ENCODE measurements around the gene POLG.

The POLG gene

DNA sequence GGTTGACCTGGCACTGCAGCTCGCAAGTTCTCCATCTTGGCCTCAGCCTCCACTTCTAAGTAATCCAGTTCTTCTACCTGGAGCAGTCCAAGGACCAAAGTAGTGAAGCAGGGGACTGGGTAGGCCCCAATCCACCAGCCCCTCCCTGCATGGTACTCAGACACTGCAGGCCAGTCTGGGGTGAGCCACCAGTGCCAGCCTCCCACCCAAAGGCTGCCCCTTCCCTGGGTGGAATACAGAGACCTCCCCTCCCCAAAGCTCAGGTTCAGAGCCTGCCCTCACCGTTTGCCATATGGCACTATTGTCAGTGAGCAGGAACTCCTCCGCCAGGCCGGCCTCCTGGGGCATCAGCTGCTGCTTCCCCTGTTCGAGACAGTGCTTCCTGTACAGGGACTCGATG lies 10.8 kb downstream of the POLG start:
- no peaks in the 10 kb centered on the region for H3K9me3 ChIP-seq (ENCODE audit: control insufficient read depth, low read length)
- peak overlapping the region; percentile 16 for H3K27ac ChIP-seq (ENCODE audit: insufficient read depth, low read length, poor library complexity, severe bottlenecking)
- DNase-seq: no peak
- no peaks in the 10 kb centered on the region for H3K27me3 ChIP-seq (replicated peaks; ENCODE audit: control insufficient read depth, insufficient read depth, low read length, poor library complexity, severe bottlenecking)
- no peaks in the 10 kb centered on the region for H3K4me1 ChIP-seq (ENCODE audit: control insufficient read depth, insufficient read depth, low read length, poor library complexity, severe bottlenecking)
- no peak overlapping the region for H3K4me3 ChIP-seq (ENCODE audit: insufficient read depth, low read depth, low read length, poor library complexity, severe bottlenecking)
- H3K36me3 ChIP-seq (ENCODE audit: control insufficient read depth, insufficient read depth, low read length): peaks cover 99% of the 10 kb centered on the region

DNA sequence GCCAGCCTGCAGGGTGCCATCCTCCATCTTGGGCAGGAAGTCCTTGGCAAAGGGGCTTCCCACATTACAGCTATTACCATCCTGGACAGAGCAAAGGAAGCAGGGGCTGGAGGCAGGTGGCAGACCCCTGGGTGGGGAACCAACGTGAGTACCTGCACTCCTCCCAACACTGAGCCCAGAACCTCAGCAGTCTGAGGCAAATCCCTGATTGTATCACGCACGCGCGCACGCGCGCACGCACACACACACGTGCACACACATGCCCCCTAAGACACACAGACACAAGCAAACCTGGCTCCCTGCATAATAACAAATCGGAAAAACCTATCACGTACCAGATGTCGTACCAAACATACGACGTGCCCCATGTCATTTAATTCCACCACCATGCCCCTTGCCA lies 11.8 kb downstream of the POLG start:
- H3K4me3 ChIP-seq (ENCODE audit: insufficient read depth, low read depth, low read length, poor library complexity, severe bottlenecking): no peak overlapping the region
- no peak for DNase-seq
- no peak overlapping the region for H3K27ac ChIP-seq (ENCODE audit: insufficient read depth, low read length, poor library complexity, severe bottlenecking)
- H3K4me1 ChIP-seq (ENCODE audit: control insufficient read depth, insufficient read depth, low read length, poor library complexity, severe bottlenecking): no peaks in the 10 kb centered on the region
- H3K9me3 ChIP-seq (ENCODE audit: control insufficient read depth, low read length): no peaks in the 10 kb centered on the region
- peaks cover 99% of the 10 kb centered on the region for H3K36me3 ChIP-seq (ENCODE audit: control insufficient read depth, insufficient read depth, low read length)
- H3K27me3 ChIP-seq (replicated peaks; ENCODE audit: control insufficient read depth, insufficient read depth, low read length, poor library complexity, severe bottlenecking): no peaks in the 10 kb centered on the region

DNA sequence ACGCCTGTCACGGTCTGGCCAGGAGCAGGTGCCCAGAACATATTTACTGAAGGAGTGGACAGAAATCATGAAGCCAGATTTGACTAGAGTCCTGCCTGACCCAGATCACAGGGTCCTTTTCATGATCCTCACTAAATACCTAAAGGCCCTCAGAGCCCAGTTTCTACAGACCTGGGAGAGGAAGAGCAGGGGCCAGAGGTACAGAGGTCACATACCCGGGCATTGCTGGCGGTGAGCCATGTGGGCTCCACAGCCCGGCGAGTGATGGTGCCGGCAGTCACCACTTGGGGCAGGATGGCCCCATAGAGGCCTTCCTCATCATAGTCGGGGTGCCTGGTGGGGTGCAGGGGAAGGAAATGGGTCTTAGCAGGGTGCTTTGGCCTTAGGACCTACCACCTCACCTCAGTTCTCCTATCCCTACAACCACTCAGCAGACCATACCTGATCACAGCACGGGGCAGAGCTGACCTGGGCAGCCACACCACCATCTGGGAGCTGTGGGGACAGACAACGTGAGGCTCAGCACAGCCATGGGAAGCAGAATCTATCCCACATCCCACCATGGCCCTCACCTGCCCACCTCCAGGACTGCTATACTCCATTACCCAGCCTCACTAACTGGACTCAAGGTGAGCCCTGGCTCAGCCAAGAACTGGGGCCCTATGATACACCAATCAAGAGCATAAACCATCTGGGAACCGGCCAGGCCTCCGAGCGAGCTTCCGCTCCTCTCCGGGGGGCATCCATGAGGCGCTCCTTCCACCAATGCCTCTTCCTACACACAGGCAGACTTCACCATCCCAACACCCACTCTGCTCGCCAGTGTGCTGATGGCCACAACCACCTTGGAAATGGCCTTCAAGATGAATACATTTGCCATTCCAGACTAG lies 12.9 kb downstream of the POLG start:
- no peak for DNase-seq
- H3K9me3 ChIP-seq (ENCODE audit: control insufficient read depth, low read length): no peaks in the 10 kb centered on the region
- H3K27me3 ChIP-seq (replicated peaks; ENCODE audit: control insufficient read depth, insufficient read depth, low read length, poor library complexity, severe bottlenecking): no peaks in the 10 kb centered on the region
- no peak overlapping the region for H3K4me3 ChIP-seq (ENCODE audit: insufficient read depth, low read depth, low read length, poor library complexity, severe bottlenecking)
- peaks cover 99% of the 10 kb centered on the region for H3K36me3 ChIP-seq (ENCODE audit: control insufficient read depth, insufficient read depth, low read length)
- no peaks in the 10 kb centered on the region for H3K4me1 ChIP-seq (ENCODE audit: control insufficient read depth, insufficient read depth, low read length, poor library complexity, severe bottlenecking)
- no peak overlapping the region for H3K27ac ChIP-seq (ENCODE audit: insufficient read depth, low read length, poor library complexity, severe bottlenecking)

DNA sequence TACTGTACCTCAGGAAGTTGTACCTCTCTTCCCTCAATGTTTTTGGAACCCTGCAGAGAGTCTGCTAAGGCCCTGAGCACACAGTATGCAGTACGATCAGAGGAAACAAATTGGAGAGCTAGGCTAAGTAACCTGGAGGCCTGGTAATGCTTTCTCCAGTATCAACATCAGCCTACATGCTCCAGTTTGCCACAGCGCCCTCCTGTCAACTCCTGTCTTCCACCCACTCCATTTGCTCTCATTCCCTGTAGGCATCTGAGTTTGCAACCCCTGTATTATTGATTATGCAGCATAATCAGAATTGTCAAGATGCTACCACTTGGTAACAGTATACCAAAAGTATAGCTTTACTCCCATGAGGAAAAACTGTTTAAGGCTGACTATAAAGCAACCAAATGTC lies 14.4 kb downstream of the POLG start:
- no peak for DNase-seq
- H3K27ac ChIP-seq (ENCODE audit: insufficient read depth, low read length, poor library complexity, severe bottlenecking): no peak overlapping the region
- no peaks in the 10 kb centered on the region for H3K9me3 ChIP-seq (ENCODE audit: control insufficient read depth, low read length)
- H3K4me3 ChIP-seq (ENCODE audit: insufficient read depth, low read depth, low read length, poor library complexity, severe bottlenecking): no peak overlapping the region
- no peaks in the 10 kb centered on the region for H3K27me3 ChIP-seq (replicated peaks; ENCODE audit: control insufficient read depth, insufficient read depth, low read length, poor library complexity, severe bottlenecking)
- H3K4me1 ChIP-seq (ENCODE audit: control insufficient read depth, insufficient read depth, low read length, poor library complexity, severe bottlenecking): no peaks in the 10 kb centered on the region
- peaks cover 99% of the 10 kb centered on the region for H3K36me3 ChIP-seq (ENCODE audit: control insufficient read depth, insufficient read depth, low read length)

DNA sequence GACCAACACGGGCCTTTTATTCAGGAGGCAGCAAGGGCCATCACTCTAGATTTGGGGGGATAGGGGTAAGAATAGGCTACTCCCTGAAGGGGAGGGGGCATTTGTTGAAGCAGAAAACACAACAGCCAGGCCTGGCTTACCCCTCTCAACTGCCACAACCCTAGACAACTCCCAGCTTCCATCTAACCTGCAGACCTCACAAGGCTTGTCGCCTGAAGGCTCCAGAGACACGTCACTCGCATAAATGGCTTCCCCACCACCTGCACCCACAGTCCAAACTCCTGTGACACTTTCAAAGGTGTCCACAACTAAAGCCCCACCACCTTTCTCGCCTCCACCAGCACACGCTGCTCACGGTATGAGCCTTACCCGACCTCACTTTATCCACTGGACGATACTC lies 14.9 kb downstream of the POLG start:
- H3K4me3 ChIP-seq (ENCODE audit: insufficient read depth, low read depth, low read length, poor library complexity, severe bottlenecking): no peak overlapping the region
- no peaks in the 10 kb centered on the region for H3K9me3 ChIP-seq (ENCODE audit: control insufficient read depth, low read length)
- DNase-seq: no peak
- no peaks in the 10 kb centered on the region for H3K4me1 ChIP-seq (ENCODE audit: control insufficient read depth, insufficient read depth, low read length, poor library complexity, severe bottlenecking)
- peaks cover 98% of the 10 kb centered on the region for H3K36me3 ChIP-seq (ENCODE audit: control insufficient read depth, insufficient read depth, low read length)
- no peak overlapping the region for H3K27ac ChIP-seq (ENCODE audit: insufficient read depth, low read length, poor library complexity, severe bottlenecking)
- no peaks in the 10 kb centered on the region for H3K27me3 ChIP-seq (replicated peaks; ENCODE audit: control insufficient read depth, insufficient read depth, low read length, poor library complexity, severe bottlenecking)

DNA sequence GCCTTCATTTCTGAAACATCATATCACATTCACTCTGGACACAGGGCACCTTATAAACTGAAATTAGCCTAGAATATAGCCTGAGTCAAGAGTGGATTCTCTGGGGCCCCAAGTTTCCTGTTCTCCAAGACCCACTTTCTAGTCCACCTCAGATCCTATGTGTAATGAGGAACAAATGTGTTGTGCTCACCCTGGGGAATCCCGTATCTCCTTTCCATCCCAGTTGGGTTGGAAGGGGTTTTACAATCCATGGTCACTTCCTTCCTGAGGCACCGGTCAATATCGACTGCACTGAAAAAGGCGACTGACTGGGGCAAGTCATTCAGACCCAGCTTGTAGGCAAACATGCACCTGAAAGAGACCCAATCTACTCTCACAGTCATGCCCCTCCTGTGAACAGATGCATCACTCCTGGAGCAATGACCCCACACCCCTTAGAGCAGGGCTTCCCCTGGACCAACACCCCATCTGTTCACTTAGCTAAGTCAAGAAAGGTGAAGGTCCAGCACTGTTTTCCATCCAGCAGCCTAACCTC lies 17.4 kb downstream of the POLG start:
- peaks cover 74% of the 10 kb centered on the region for H3K36me3 ChIP-seq (ENCODE audit: control insufficient read depth, insufficient read depth, low read length)
- no peak overlapping the region for H3K27ac ChIP-seq (ENCODE audit: insufficient read depth, low read length, poor library complexity, severe bottlenecking)
- no peaks in the 10 kb centered on the region for H3K27me3 ChIP-seq (replicated peaks; ENCODE audit: control insufficient read depth, insufficient read depth, low read length, poor library complexity, severe bottlenecking)
- no peaks in the 10 kb centered on the region for H3K4me1 ChIP-seq (ENCODE audit: control insufficient read depth, insufficient read depth, low read length, poor library complexity, severe bottlenecking)
- DNase-seq: no peak
- no peak overlapping the region for H3K4me3 ChIP-seq (ENCODE audit: insufficient read depth, low read depth, low read length, poor library complexity, severe bottlenecking)
- no peaks in the 10 kb centered on the region for H3K9me3 ChIP-seq (ENCODE audit: control insufficient read depth, low read length)

DNA sequence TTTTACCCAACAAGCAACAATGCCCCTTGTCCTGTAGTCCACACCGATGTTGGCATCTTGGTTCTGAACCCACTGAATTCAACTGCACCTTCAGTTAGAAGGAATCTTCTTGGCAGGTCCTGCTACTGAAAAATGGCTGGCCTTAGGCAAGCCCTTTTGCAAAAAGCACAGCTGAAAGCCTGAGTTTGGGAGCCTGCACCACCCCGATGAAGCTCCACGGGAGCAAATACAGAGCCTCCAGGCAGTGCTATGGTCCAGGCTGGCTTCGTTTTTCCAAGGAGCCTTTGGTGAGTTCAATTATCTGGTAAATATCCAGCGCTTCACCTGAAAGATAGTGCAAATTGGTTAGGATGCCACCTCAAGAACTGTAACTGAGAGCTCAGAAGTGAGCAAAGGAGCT lies 18.1 kb downstream of the POLG start:
- no peaks in the 10 kb centered on the region for H3K27me3 ChIP-seq (replicated peaks; ENCODE audit: control insufficient read depth, insufficient read depth, low read length, poor library complexity, severe bottlenecking)
- DNase-seq: no peak
- no peaks in the 10 kb centered on the region for H3K9me3 ChIP-seq (ENCODE audit: control insufficient read depth, low read length)
- no peaks in the 10 kb centered on the region for H3K4me1 ChIP-seq (ENCODE audit: control insufficient read depth, insufficient read depth, low read length, poor library complexity, severe bottlenecking)
- no peak overlapping the region for H3K4me3 ChIP-seq (ENCODE audit: insufficient read depth, low read depth, low read length, poor library complexity, severe bottlenecking)
- H3K36me3 ChIP-seq (ENCODE audit: control insufficient read depth, insufficient read depth, low read length): peaks cover 67% of the 10 kb centered on the region
- H3K27ac ChIP-seq (ENCODE audit: insufficient read depth, low read length, poor library complexity, severe bottlenecking): no peak overlapping the region

DNA sequence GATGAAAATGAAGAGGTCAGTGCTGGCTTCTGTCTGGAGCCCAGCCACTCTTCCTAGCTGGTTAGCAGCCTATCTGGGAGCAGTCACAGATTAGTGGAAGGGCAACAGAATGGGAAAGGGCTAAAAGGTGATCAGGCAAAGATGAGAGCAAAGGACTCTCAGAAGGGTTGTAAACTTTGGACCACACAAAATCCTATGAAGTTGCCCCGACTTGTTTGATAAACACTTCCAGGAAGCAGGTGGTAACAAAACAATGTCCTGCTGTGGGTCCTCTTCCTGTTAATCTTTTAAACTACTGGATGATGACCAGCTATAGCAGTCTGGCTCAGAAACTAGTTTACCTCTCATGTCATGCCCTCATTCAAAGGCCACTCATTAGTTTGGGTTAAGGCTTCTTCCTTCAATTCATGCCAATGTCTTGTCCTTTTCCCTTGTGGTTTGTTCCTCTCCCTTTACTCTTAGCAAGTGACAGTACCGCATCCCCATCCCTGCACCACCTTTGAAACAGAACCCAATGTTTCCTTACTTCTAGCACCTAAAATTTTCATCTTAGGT lies 19.2 kb downstream of the POLG start:
- Histone ChIP-seq H3K27me3 (replicated peaks; ENCODE audit: control insufficient read depth, insufficient read depth, low read length, poor library complexity, severe bottlenecking) (no peaks in the 10 kb centered on the region), H3K27ac (ENCODE audit: insufficient read depth, low read length, poor library complexity, severe bottlenecking) (no peak overlapping the region), H3K4me3 (ENCODE audit: insufficient read depth, low read depth, low read length, poor library complexity, severe bottlenecking) (no peak overlapping the region), H3K4me1 (ENCODE audit: control insufficient read depth, insufficient read depth, low read length, poor library complexity, severe bottlenecking) (no peaks in the 10 kb centered on the region), H3K36me3 (ENCODE audit: control insufficient read depth, insufficient read depth, low read length) (peaks cover 56% of the 10 kb centered on the region), H3K9me3 (ENCODE audit: control insufficient read depth, low read length) (no peaks in the 10 kb centered on the region)
- no peak for DNase-seq

DNA sequence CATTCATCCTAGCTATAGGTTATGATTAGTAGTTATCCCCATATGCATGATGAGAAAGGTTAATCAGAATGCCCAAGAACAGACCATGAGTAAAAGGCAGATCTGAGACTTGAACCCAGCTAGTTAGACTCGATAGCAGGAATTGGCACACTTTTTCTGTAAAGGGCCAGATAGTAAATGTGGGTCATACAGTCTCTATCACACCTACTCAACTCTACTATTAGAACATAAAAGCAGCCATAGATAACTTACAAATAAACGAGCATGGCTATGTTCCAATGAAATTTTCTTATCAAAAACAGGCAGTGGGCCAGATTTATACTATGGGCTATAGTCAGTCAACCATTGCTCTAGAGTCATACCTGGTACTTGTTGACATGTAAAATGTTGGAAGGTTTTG lies 24.6 kb downstream of the POLG start:
- DNase-seq: no peak

DNA sequence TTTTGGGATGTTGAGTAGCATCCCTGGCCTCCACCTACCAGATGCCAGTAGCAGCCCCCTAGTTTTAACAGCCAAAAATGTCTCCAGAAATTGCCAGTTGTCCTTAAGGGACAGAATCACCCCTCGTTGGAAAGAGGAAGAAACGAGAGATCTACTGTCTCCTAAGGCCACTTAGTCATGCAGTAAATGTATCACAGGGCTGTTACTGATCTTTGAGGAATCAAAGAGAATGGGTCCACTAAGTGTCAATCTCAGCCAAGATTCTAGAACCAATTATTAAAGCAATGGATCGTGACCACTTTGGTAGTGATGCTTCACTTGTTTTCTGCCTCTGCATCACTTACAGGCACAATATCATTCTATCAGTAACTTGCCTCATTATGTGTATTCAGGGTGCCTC lies 26.4 kb downstream of the POLG start:
- Histone ChIP-seq H3K4me1 (ENCODE audit: control insufficient read depth, insufficient read depth, low read length, poor library complexity, severe bottlenecking) (no peaks in the 10 kb centered on the region), H3K27ac (ENCODE audit: insufficient read depth, low read length, poor library complexity, severe bottlenecking) (no peak overlapping the region), H3K27me3 (replicated peaks; ENCODE audit: control insufficient read depth, insufficient read depth, low read length, poor library complexity, severe bottlenecking) (no peaks in the 10 kb centered on the region), H3K36me3 (ENCODE audit: control insufficient read depth, insufficient read depth, low read length) (no peaks in the 10 kb centered on the region), H3K9me3 (ENCODE audit: control insufficient read depth, low read length) (no peaks in the 10 kb centered on the region), H3K4me3 (ENCODE audit: insufficient read depth, low read depth, low read length, poor library complexity, severe bottlenecking) (no peak overlapping the region)
- no peak for DNase-seq

More for the DNA sequence above, 24.6 kb downstream of the POLG start:
- Histone ChIP-seq H3K27ac (ENCODE audit: insufficient read depth, low read length, poor library complexity, severe bottlenecking) (no peak overlapping the region), H3K4me1 (ENCODE audit: control insufficient read depth, insufficient read depth, low read length, poor library complexity, severe bottlenecking) (no peaks in the 10 kb centered on the region), H3K36me3 (ENCODE audit: control insufficient read depth, insufficient read depth, low read length) (peaks cover 2% of the 10 kb centered on the region), H3K27me3 (replicated peaks; ENCODE audit: control insufficient read depth, insufficient read depth, low read length, poor library complexity, severe bottlenecking) (no peaks in the 10 kb centered on the region), H3K4me3 (ENCODE audit: insufficient read depth, low read depth, low read length, poor library complexity, severe bottlenecking) (no peak overlapping the region), H3K9me3 (ENCODE audit: control insufficient read depth, low read length) (no peaks in the 10 kb centered on the region)

Measured in effector memory CD4-positive, alpha-beta T cell (primary cell).